GM19468 (cell line): ENCODE results near the gene DUXA.

Source experiments
- ATAC-seq: cut with Tn5 transposase; IDR thresholded peaks from one replicate; pipeline ENCODE4 v1.9.1; 2021; ENCODE audit warnings: mild to moderate bottlenecking, moderate library complexity, moderate number of reproducible peaks; ENCODE audit not compliant: unreplicated experiment; ENCODE audit errors: extremely low read depth

The DUXA gene

GRCh38 chr19:57106722-57107235 is 60.5 kb downstream of the DUXA start:
- ATAC-seq: no peak

GRCh38 chr19:57105976-57106721 is 61.1 kb downstream of the DUXA start:
- ATAC-seq: no peak
